ENCODE measurements around the gene SRRM5.
A peak's percentile ranks its signal among the peaks of the same experiment; 100 is the strongest.
"Not testable (repeated sequence)": the region's sequence is repeated elsewhere in the genome, so short reads cannot be mapped to it uniquely, and the experiment has no call there.

SRRM5 gene

GRCh38 chr19:43618921-43619261 lies 7.0 kb downstream of the SRRM5 start:
- peak; percentile 34 for DNase-seq (ENCODE audit: low spot score)

DNA sequence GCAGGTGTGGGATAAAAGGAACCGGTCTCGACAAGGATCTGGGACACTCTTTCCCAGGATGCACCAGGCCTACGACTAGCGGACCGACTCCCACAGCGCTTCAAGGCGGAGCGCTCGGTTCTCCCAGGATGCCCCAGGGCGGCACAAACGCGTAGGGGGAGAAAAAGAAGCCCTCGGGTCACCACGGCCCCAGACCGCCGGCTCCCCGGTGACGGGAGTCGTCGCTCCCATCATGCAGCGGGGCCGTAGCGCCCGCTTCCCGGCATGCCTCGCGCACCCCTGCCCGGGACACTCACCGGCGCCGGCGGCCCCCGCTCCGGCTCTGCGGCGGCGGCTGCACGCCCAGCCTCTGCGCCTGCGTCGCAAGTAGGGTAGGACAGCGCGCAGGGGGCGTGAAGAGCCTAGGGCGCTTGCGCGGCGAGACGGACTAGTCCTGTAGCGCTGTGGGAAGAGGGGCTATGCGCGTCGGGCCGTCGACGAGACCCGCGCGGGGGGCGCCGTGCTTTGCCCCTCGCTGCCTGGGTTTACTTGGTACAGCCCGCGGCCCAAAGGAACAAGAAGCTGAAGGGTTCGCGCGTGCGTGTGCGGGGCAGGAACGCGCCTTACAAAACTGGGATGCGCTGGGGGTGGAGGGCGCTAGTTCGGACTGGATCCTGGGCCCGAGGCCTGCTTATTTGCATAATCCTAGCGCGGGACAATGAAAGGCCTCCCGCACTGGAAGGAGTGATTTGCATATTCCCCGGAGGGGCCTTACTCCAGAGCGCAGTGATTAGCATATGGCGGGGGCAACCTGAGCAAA lies 7.6 kb downstream of the SRRM5 start, which contains the start of gene ZNF428:
Gene ZNF428 (minus strand): TSS at position 368 of the 799 bp plus-strand sequence. CDS start 5,325 bp downstream, outside the sequence.
- DNase-seq (ENCODE audit: low spot score), result peak; percentile 88

- DNase-seq (ENCODE audit: low spot score), result no peak
Observed at GRCh38 chr19:43620061-43621001, 8.4 kb downstream of the SRRM5 start.

DNA sequence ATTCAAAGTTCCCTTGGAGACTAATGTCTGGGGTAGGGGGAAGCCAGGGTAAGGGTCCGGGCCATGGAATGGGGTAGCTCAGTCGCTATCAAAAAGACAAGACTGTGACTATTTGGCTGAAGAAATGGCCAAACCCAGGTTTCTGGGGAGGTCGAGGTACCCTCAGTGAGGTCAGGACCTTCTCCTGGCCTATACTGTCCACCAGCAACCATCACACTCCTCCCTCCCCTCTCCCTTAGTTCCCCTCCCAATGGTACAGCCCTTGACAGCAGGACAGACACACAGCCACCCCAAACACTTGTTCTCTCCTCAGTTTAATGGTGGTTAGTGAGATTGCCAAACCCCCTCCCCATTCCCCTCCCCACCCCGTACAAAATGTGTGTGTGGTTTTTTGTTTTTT lies 10.2 kb downstream of the SRRM5 start:
- no peak for DNase-seq (ENCODE audit: low spot score)

GRCh38 chr19:43622956-43623355 lies 11.1 kb downstream of the SRRM5 start:
- no peak for DNase-seq (ENCODE audit: low spot score)

DNA sequence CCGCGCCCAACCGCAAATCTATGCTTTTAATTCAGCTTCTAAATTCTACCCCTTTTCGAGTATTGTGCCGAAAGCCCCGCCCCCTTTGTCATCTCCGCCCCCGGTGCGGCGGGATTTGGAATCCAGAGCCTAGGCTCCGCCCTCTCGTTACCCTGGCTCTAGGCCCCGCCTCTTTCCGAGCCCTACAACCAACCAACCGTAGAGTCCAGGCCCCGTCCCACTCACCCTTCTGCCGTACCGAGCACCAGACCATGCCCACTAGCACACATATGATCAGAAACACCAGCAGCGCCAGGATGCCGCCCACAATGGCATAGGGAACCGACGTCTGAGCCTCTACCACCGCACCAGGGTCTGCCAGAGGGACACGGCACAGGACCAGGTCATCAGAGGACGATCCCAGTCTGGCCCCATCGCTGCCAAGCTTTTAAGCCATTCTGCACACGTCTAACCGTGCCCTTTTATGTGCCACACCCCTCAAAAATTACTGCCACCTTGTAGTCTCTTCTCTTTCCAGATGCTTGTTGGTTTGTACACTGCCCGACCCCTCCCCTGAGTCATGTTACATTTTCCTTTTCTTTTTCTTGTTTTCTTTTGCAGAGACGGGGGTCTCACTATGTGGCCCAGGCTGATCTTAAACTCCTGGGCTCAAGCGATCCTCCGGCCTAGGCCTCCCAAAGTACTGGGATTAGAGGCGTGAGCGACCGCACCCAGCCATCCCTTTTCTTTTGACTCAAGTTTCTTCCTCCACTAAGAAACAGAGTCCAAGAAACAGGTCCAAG lies 12.2 kb downstream of the SRRM5 start:
- DNase-seq (ENCODE audit: low spot score), result no peak

DNA sequence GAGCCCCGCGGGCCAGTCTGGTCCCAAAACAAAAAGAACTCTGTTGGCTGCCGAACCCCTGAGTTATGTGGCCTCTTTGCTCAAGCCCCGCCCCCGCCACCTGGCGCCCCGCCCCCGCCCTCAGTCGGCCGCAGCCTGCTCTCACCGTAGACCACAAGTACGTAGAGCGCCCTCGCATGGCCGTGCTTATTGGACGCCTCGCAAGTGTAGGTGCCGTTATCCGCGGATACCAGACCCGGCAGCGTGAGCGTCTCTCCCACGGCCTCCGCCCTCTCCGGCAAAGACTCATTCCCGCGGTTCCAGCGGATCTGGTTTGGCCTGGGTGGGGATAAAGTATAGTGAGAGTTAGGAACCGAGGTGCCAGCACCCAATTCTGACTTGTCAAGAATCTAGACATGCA lies 13.0 kb downstream of the SRRM5 start:
- peak; percentile 84 for DNase-seq (ENCODE audit: low spot score)

DNA sequence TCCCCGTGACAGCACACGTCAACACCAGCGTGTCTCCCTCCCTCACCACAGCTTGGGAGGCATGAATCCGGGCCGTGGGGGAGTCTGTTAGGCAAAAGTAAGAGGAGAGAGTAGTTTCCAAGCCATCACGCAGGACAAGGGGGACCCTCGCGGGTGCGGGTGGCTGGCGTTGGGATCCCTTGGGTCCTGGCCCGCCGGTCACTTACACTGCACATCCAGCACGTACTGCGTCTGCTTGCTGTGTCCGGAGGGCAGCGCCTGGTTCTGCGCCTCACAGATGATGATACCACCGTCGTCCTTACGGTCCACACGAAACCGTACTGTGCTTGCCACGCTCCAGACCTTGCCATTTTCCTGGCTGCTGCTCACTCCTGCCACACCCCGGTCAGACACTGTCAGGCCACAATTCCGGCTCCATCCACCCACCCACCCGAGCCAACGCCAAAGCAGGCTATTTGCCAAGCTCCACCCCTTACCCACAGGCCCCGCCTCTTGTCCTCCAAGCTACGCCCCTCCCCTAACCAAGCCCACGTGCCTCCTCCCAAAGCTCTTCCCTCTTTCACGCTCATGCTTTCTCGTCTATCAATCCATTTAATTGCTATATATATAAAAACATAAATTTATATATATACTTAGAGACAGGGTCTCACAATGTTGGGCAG lies 14.2 kb downstream of the SRRM5 start:
- no peak for DNase-seq (ENCODE audit: low spot score)

DNA sequence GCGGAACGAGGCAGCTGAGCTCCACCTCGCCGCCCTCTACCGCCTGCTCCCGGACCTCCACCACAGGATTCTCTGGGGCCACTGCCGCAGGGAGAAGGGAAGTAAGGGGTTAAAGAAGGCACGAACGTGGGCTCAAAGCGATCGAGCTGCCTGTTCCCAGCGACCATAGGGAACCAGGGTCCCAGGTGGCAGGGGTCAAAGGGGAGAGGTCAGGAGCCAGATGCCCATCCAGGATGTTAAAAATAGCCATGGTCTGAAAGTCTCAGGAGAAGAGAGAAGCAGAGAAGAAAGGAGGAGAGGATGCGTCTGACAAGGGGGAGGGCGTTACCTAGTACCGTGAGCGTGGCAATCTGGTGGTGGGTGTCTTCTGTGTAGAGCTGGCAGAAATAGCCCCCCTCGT lies 14.9 kb downstream of the SRRM5 start:
- no peak for DNase-seq (ENCODE audit: low spot score)

DNA sequence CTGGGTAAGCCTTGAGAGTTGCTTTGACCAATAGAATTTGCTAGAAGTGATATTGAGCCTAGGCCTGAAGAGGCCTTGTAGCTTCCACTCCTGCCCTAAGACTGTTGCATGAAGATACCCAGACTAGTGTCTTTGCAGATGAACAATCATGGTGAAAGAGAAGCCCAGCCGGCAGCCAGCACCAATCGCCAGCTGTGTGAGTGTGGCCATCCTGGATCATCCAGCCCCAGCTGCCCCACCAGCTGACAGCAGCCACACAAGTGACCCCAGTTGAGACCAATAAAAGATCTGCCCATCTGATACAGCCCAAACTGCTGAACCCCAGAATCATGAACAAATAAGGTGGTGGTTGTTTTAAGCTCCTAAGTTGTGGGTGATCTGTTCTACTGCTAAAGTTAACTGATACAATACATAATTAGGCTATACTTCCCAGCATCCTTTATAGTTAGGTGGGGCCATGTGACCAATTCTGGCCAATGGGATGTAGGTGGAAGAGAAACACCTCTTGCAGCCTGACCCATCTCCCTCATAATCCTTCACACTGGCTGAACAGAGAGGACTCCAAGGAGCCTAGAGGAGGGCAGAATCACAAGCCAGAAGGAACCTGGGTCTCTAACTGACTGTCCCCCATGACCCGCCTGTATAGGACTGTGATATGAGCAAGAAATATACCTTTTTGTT lies 16.9 kb downstream of the SRRM5 start:
- DNase-seq (ENCODE audit: low spot score), result no peak

GRCh38 chr19:43631491-43631890 lies 19.6 kb downstream of the SRRM5 start:
- no peak for DNase-seq (ENCODE audit: low spot score)

- DNase-seq (ENCODE audit: low spot score), result no peak
Observed at GRCh38 chr19:43633520-43633919, 21.6 kb downstream of the SRRM5 start.

GRCh38 chr19:43634068-43634467 lies 22.2 kb downstream of the SRRM5 start:
- DNase-seq (ENCODE audit: low spot score), result no peak

GRCh38 chr19:43634506-43634871 lies 22.6 kb downstream of the SRRM5 start:
- no peak for DNase-seq (ENCODE audit: low spot score)

- DNase-seq (ENCODE audit: low spot score), result no peak
Observed at GRCh38 chr19:43634872-43635560, 23.1 kb downstream of the SRRM5 start.

GRCh38 chr19:43635561-43635940 lies 23.7 kb downstream of the SRRM5 start:
- not testable (repeated sequence) for DNase-seq (ENCODE audit: low spot score)

- DNase-seq (ENCODE audit: low spot score), result no peak
Observed at GRCh38 chr19:43636121-43636683, 24.3 kb downstream of the SRRM5 start.

DNA sequence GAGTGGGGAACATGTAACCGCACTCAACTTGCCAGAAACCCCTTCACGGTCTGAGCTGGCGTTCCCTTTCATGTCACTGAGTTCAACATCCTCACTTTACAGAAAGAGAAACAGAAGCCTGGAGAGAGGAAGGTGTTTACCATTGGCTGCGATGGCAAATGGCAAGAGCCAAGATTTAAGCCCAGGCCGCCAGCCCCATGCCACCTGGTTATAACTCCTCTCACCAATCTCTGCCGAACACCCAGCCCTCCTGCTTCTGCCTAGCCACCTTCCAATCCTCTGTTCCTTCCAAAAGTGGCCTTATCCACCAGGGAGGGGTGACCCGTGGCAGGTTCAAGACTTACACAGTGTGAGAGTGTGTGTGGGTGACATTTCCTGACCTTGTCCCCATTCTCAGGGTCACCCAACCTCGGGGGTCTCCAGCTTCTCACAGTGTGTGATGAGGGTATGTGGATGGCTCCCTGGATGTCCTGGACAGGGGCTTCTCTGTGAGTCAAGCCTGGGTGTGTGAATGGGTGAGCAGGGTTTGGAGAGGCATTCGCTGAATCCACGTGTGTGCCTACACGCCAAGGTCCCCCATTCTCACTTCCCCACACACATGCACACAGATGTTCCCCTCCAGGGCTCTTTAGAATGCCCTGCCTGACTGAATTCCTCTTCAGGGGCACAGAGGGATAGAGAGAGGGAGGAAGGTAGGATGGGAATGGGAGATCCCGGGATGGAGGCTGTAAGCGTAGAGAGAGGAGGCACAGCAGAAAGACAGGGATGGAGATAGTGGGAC lies 26.5 kb downstream of the SRRM5 start:
- DNase-seq (ENCODE audit: low spot score), result no peak

DNA sequence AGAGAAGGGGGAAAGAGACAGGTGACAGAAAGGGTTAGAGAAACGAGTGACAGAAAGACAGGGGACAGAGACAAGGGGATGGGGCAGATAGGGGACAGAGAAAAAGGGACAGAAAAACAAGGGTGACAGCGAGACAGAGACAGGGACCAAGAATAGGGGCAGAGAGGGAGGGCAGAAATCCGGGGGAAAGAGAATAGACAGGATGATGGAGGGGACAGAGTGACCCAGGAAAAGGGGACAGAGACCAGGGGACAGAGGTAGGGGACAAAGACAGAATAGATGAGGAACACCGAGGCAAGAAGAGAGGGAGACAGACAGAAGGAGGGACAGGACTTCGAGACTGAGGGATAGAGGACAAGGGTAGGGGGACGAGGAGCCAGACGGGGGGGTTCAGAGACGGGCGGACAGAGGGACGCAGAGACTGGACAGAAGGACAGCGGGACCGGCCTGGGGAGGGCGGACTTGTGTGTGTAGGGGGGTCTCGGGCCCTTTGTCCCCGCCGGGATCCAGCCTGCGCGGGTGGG lies 27.2 kb downstream of the SRRM5 start:
- no peak for DNase-seq (ENCODE audit: low spot score)

Measured in CD4-positive, alpha-beta T cell treated with Interleukin-2 at 100 ng/mL for 4 hours (primary cell).